ENCODE data around the gene TUBD1.

TUBD1 gene

GRCh38 chr17:59825533-59826322 is 67.0 kb downstream of the TUBD1 start:
- DNase-seq, result no peak

DNA sequence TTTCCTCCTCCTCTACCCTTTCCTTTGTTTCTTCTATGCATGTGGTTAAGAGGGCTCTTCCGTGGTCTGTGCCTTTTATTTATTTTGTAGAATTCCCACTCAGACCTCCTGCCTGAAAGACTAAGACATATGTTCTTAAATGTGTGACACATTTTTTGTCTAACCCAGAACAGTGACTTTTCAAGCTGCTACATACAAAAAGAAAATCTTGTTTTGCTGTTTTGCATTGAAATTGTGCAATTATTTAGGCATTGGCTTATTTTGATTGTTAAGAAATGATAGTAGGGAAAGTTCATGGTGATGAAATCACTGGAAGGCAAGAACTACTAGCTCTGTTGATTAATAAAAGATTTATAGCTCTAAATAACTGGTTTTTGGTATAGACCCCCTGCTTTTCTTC is 76.8 kb downstream of the TUBD1 start:
- no peak for DNase-seq

- DNase-seq, result no peak
Observed at GRCh38 chr17:59814685-59815084, 78.1 kb downstream of the TUBD1 start.

DNA sequence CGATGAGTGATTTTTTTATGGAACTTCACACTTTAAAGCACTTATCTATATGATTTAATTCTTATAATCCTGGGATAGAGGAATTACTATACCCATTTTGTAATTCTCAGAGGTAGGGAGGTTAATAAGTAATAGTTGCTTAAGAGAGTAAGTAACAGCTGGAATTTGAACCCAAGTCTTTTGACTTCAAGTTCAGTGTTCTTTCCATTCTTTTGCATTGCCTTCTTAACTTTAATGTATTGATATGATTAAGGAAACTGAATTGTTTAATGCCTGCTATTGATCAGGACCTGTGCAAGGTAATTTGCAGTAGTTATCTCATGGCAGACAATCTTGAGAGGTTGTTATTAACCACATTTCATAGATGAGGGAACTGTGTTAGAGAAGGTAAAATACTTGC is 78.5 kb downstream of the TUBD1 start:
- DNase-seq, result no peak

GRCh38 chr17:59812139-59812538 is 80.6 kb downstream of the TUBD1 start:
- no peak for DNase-seq

DNA sequence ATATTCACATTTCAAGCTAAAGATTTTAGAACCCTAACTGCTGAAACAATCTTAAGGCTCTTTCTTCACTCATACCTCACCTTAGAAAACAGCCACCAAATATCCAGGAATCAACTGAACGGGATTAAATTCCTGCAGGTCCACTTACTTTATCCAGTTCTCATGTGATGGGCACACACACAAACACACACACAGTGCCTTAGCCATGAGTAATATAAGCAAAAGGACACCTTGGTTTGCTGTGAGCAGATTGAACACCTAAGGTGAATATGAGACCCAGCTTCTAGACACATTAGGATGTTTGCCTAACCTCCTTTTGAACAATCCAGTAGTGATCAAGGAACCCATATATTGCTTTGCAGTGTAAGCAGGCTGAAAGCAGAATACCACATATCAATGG is 81.5 kb downstream of the TUBD1 start:
- no peak for DNase-seq

- DNase-seq, result no peak
Observed at GRCh38 chr17:59810894-59811153, 81.9 kb downstream of the TUBD1 start.

All from right kidney (tissue), 1 donor.